ENCODE results near the gene FAM193A. TPM values are rescaled to one million over a fixed set of nuclear protein-coding genes. Genes with fewer than 3 reads are reported as not detected.
A peak's percentile ranks its signal among the peaks of the same experiment; 100 is the strongest.
"Not testable (repeated sequence)": the region's sequence is repeated elsewhere in the genome, so short reads cannot be mapped to it uniquely, and the experiment has no call there.

Gene FAM193A
- total RNA-seq, 1 donor from 2014 or later: 14.6 TPM

DNA sequence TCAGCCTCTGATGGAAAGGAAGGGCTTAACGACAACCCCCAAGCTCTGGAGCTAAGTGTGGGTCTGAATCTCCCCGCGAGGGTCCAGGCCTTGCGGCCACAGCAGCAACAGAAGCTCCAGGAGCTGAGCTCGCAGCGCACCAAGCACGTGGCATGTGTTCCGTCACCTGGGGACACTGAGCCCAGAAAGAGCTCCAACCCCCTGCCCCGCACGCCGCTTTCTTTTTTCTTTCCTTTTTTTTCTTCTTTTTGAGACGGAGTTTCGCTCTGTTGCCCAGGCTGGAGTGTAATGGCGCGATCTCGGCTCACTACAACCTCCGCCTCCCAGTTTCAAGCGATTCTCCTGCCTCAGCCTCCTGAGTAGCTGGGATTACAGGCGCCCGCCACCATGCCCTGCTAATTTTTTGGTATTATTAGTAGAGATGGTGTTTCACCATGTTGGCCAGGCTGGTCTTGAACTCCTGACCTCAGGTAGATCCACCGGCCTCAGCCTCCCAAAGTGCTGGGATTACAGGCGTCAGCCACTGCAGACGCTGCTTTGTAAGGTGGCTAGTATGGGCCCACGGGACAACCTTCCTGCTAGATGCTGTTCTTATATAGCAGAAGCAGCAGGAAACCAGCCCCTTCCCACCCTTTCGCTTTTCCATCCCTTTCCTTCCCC lies 220.4 kb downstream of the FAM193A start:
- TF ChIP-seq, protein P1, sequence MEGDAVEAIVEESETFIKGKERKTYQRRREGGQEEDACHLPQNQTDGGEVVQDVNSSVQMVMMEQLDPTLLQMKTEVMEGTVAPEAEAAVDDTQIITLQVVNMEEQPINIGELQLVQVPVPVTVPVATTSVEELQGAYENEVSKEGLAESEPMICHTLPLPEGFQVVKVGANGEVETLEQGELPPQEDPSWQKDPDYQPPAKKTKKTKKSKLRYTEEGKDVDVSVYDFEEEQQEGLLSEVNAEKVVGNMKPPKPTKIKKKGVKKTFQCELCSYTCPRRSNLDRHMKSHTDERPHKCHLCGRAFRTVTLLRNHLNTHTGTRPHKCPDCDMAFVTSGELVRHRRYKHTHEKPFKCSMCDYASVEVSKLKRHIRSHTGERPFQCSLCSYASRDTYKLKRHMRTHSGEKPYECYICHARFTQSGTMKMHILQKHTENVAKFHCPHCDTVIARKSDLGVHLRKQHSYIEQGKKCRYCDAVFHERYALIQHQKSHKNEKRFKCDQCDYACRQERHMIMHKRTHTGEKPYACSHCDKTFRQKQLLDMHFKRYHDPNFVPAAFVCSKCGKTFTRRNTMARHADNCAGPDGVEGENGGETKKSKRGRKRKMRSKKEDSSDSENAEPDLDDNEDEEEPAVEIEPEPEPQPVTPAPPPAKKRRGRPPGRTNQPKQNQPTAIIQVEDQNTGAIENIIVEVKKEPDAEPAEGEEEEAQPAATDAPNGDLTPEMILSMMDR (conservative IDR thresholded peaks at IDR 0.05; ENCODE audit: low read depth, low read length): no peak
- H3K4me3 ChIP-seq (ENCODE audit: low read depth, low read length): peak overlapping the region; percentile 43
- no peak for DNase-seq (ENCODE audit: low read depth)

DNA sequence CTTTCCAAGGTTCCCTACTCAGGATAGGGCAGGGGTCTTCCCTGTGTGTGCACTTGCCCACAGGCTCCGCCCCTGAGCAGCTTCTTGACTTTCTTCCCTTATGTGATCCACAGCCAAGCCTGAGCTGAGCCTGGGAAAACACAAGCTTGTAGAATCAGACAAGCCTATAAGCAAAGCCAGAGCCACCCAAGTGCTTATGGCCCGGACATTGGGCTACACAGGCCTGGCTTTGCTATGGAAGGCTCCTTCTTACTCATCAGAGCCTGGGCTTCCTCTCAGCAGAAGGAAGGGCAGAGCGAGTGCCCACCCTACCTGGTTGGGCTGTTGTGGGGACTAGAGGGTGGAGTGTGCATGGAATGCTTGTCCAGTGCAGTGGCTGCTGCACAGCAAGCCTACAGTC lies 221.0 kb downstream of the FAM193A start:
- no peak for DNase-seq (ENCODE audit: low read depth)
- H3K4me3 ChIP-seq (ENCODE audit: low read depth, low read length): no peak overlapping the region
- TF ChIP-seq, protein P1 (conservative IDR thresholded peaks at IDR 0.05; ENCODE audit: low read depth, low read length): no peak

DNA sequence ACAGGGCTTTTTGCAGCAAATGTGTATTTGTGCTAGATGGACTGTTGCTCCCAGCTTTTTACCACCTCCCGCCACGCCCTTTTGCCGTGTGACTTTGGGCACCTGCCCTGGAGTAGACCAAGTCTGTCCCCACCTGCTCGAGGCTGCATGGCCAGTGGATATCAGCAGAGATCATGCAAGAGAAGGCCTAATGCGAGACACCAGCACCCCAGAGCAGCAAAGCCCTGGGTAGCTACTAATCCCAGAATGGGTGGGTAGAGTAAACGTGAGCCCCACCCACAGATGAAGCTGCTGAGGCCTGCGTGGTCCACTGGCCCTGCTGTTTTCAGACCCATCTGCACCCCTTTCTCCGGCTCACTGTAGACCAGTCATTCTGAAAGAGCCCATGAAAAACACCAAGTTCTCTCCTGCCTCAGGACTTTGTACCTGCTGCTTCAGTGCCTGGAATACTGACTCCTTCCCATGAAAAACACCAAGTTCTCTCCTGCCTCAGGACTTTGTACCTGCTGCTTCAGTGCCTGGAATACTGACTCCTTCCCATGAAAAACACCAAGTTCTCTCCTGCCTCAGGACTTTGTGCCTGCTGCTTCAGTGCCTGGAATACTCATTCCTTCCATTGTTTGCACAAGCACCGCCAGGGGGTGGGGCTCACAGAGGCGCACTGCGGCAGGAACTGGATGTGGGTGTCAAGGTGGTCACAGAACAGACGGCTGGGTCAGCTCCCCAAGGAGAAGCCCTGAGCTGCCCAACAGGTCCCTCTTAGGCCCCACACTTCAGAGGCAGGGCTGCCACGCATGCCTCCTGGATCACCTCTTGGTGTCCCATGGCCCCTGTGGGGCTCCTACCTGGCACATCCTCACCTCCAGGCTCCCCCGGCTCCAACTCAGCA lies 224.8 kb downstream of the FAM193A start:
- DNase-seq (ENCODE audit: low read depth): peak; percentile 20
- H3K4me3 ChIP-seq (ENCODE audit: low read depth, low read length): no peak overlapping the region
- TF ChIP-seq, protein P1 (conservative IDR thresholded peaks at IDR 0.05; ENCODE audit: low read depth, low read length): peak; percentile 43

DNA sequence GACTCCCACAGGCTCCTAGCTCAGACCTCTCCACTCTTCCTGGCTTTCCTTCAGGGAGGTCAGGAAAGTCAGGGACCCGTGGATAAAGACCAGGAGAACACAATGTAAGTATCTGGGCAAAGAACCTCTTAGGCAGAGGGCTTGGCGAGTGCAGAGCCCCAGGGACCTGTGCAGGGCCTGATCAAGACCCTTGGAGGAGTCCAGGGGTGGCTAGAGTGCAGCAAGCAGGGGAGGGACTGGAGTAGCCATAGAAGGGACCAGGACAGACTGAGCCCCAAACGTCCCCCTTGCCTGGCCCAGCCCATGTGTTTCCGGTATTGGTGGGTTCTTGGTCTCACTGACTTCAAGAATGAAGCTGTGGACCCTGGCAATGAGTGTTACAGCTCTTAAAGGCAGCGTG lies 225.6 kb downstream of the FAM193A start:
- H3K4me3 ChIP-seq (ENCODE audit: low read depth, low read length): no peak overlapping the region
- no peak for DNase-seq (ENCODE audit: low read depth)
- TF ChIP-seq, protein P1 (conservative IDR thresholded peaks at IDR 0.05; ENCODE audit: low read depth, low read length): no peak

DNA sequence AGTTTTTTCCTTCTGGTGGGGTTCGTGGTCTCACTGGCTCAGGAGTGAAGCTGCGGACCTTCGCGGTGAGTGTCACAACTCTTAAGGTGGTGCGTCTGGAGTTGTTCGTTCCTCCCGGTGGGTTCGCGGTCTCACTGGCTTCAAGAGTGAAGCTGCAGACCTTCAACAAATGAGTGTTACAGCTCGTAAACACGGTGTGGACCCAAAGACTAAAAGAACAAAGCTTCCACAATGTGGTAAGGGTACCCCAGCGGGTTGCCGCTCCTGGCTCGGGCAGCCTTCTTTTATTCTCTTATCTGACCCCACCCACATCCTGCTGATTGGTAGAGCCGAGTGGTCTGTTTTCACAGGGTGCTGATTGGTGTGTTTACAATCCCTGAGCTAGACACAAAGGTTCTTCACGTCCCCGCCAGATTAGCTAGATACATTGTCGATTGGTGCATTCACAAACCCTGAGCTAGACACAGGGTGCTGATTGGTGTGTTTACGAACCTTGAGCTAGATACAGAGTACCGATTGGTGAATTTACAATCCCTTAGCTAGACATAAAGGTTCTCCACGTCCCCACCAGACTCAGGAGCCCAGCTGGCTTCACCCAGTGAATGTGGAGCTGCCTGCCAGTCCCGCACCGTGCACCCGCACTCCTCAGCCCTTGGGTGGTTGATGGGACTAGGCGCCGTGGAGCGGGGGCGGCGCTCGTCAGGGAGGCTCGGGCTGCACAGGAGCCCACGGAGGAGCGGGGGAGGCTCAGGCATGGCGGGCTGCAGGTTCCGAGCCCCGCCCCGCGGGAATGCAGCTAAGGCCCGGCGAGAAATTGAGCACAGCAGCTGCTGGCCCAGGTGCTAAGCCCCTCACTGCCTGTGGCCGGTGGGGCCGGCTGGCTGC lies 226.3 kb downstream of the FAM193A start:
- not testable (repeated sequence) for H3K4me3 ChIP-seq (ENCODE audit: low read depth, low read length); DNase-seq (ENCODE audit: low read depth)

DNA sequence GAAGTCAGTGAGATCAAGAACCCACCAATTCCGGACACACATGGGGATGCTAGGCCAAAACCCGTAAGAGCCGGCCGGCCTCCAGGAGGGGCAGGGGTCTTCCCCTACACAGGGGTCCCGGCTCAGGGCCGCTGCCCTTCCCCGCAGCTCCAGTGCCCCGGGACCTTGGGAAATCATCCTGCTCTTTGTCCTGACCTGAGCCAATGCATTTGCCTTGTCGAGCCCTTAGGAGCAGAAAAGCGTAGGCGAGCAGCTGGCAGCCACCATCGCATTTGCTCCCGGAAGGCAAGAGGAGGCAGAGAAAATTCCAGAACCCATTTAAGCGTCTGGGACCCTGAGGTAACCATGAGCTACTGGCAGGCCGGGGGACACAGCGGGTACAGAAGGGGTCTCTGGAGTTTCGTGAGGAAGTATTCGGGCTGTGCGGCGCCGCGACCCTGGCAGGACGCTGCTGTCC lies 227.1 kb downstream of the FAM193A start:
- H3K4me3 ChIP-seq (ENCODE audit: low read depth, low read length): peak overlapping the region; percentile 54
- TF ChIP-seq, protein P1 (conservative IDR thresholded peaks at IDR 0.05; ENCODE audit: low read depth, low read length): no peak
- DNase-seq (ENCODE audit: low read depth): no peak

Measured in epithelial cell of proximal tubule (primary cell).